Measurements from ENCODE around the gene CD180.

DNA sequence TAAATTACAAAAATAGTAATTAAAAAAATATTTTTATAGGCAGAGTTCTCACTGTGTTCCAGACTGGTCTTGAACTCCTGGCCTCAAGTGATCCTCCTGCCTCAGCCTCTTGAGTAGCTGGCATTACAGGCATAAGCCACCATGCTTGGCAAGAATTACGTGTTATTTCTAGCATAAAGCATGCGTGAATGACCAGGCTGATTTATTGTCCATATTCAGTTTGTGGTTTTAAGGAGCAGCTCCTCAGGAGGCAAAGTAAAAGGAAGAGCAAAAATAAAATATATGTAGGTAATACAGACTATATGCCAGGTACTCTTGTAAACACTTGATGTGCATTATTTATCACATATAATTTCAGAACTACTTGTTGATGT is 7.1 kb upstream of the CD180 start:
- TF ChIP-seq EZH2 (IDR thresholded peaks at IDR 0.05; ENCODE audit: insufficient read depth, poor library complexity, severe bottlenecking) = no peak
- TF ChIP-seq EZH2phosphoT487 (IDR thresholded peaks at IDR 0.05; ENCODE audit: insufficient read depth, low read depth) = no peak
